T-cell (primary cell): ENCODE measurements around the gene DLG5. TPM values are rescaled to one million over a fixed set of nuclear protein-coding genes. Genes with fewer than 3 reads are reported as not detected.

Source experiments
- ATAC-seq, 4 experiments: fragments of 200-7000 bp in 3 of 4; fragments of 150-1000 bp in 1 of 4; cut with Tn5 transposase; replicated peaks in 1 of 4; 1 replicate in 3 of 4; 2 replicates in 1 of 4; pipeline ENCODE4 v1.10.0; 2021; ENCODE audit warnings: moderate library complexity in 3 of 4, mild to moderate bottlenecking in 2 of 4, moderate number of reproducible peaks in 1 of 4
- CTCF ChIA-PET, 2 donors: fragments of 300-600 bp; sonication (Branson Sonifier 250); formaldehyde crosslinking; loops; one replicate each; lab custom pipeline; 2022; ENCODE audit warnings: antibody characterized with exemption in 2 of 2; lab: Charles Lee
- POLR2A ChIA-PET, 2 donors: fragments of 300-600 bp; sonication (Branson Sonifier 250); formaldehyde crosslinking; loops; one replicate each; lab custom pipeline; 2022; ENCODE audit warnings: antibody characterized with exemption in 2 of 2; lab: Charles Lee
- DNase-seq, 35 experiments: peaks; one replicate each; pipeline versions ENCODE4 v3.0.0 to v3.0.0-alpha.2; 2013 to 2023
- H3K27ac ChIP-seq: one replicate; pipeline ENCODE4 v1.5.1; 2013; ENCODE audit warnings: low read length
- H3K27me3 ChIP-seq, 2 experiments: replicated peaks in 1 of 2; 1 replicate in 1 of 2; 2 replicates in 1 of 2; pipeline versions ENCODE4 v1.6.1 to v1.7.0; 2013; ENCODE audit warnings: low read length in 1 of 2, mixed read lengths in 1 of 2; ENCODE audit not compliant: control insufficient read depth in 2 of 2, insufficient read depth in 2 of 2; ENCODE audit errors: extremely low read depth in 1 of 2
- H3K36me3 ChIP-seq, 2 donors: 1 replicate in 1 of 2; 2 replicates in 1 of 2; pipeline versions ENCODE4 v1.6.1 to v1.7.0; 2013; ENCODE audit warnings: low read length in 1 of 2; ENCODE audit not compliant: control insufficient read depth in 2 of 2, insufficient read depth in 1 of 2; ENCODE audit errors: extremely low read depth in 1 of 2
- H3K4me1 ChIP-seq, 2 experiments: 1 replicate in 1 of 2; 2 replicates in 1 of 2; pipeline versions ENCODE4 v1.6.1 to v1.7.0; 2013; ENCODE audit warnings: low read length in 2 of 2, mixed read lengths in 1 of 2; ENCODE audit not compliant: insufficient read depth in 2 of 2, control insufficient read depth in 1 of 2; ENCODE audit errors: extremely low read depth in 1 of 2
- H3K4me3 ChIP-seq, 2 donors: 1 replicate in 1 of 2; 2 replicates in 1 of 2; pipeline versions ENCODE4 v1.5.1 to v1.7.0; 2013; ENCODE audit warnings: mild to moderate bottlenecking in 2 of 2, low read length in 1 of 2, moderate library complexity in 1 of 2; ENCODE audit not compliant: control insufficient read depth in 1 of 2; ENCODE audit errors: extremely low read depth in 1 of 2
- H3K9me3 ChIP-seq: 2 replicates; pipeline ENCODE4 v1.7.0; 2013
- H3K27ac Mint-ChIP-seq, 2 donors: one replicate each; pipeline ENCODE4 v1.8.0; 2020 to 2021; ENCODE audit warnings: mild to moderate bottlenecking in 2 of 2, mixed read lengths in 2 of 2
- H3K27me3 Mint-ChIP-seq, 2 donors: one replicate each; pipeline ENCODE4 v1.8.0; 2021 to 2022; ENCODE audit warnings: mixed read lengths in 2 of 2
- H3K36me3 Mint-ChIP-seq: one replicate; pipeline ENCODE4 v1.8.0; 2021; ENCODE audit warnings: mixed read lengths
- H3K4me1 Mint-ChIP-seq, 3 donors: one replicate each; pipeline ENCODE4 v1.8.0; 2020 to 2022; ENCODE audit warnings: mixed read lengths in 3 of 3, mild to moderate bottlenecking in 1 of 3
- H3K4me3 Mint-ChIP-seq, 3 donors: one replicate each; pipeline ENCODE4 v1.8.0; 2020 to 2022; ENCODE audit warnings: mild to moderate bottlenecking in 3 of 3, mixed read lengths in 3 of 3, moderate library complexity in 3 of 3
- H3K9me3 Mint-ChIP-seq, 3 donors: one replicate each; pipeline ENCODE4 v1.8.0; 2020 to 2022; ENCODE audit warnings: mixed read lengths in 3 of 3
- WGBS: methylation state at CpG from one replicate; pipeline ENCODE4 v1.1.5; 2013; ENCODE audit warnings: missing lambda C conversion rate; ENCODE audit not compliant: insufficient coverage; 5-methylcytosine and 5-hydroxymethylcytosine counted together
- total RNA-seq, 35 experiments: library from RNA in 6 of 35; stranded (reverse) in 6 of 35; fragments of 120-200 nt in 1 of 35; gene quantifications; one replicate each; pipeline versions ENCODE4 v1.2.1 to v1.2.4 and lab custom pipeline; 2013 to 2026

The DLG5 gene
- total RNA-seq, 5 donors from 2014 or later (not counting 1 experiment from before 2014, with no cell fraction given): 1.3 to 12.8 (median 3.5) TPM

- Histone ChIP-seq H3K27ac (no peak overlapping the region), H3K4me3 (peak overlapping the region; percentile 37 to 73), H3K4me1 (peaks cover 3 to 18% of the 10 kb centered on the region in 2 experiments), H3K9me3 (no peaks in the 10 kb centered on the region), H3K36me3 (no peaks in the 10 kb centered on the region), H3K27me3 (peaks cover 7 to 41% of the 10 kb centered on the region in 2 experiments)
- ChIA-PET POLR2A (no interaction called here), CTCF (no interaction called here)
- Mint-ChIP-seq H3K27ac (no peak overlapping the region), H3K9me3 (no peaks in the 10 kb centered on the region), H3K36me3 (no peaks in the 10 kb centered on the region), H3K27me3 (peaks cover 45 to 56% of the 10 kb centered on the region in 2 donors), H3K4me1 (peaks cover 7 to 16% (median 15%) of the 10 kb centered on the region in 3 donors), H3K4me3 (peak overlapping the region; percentile 57 to 67 (median 67))
- ATAC-seq (peak in 3 of 4 experiments; percentile 59 to 72 (median 61)), DNase-seq (peak in 11 of 35 experiments; percentile 1 to 26 (median 5))
- 4% methylated on average over 73 of the region's 73 CpGs for WGBS
Measured at GRCh38 chr10:77925795-77926565, 575 bp downstream of the DLG5 start.

GRCh38 chr10:77925410-77925794 is 1.2 kb downstream of the DLG5 start:
- peak overlapping the region in 1 of 2 donors; percentile 15 for H3K27ac Mint-ChIP-seq
- POLR2A ChIA-PET: no interaction called here

GRCh38 chr10:77922566-77923179 is 3.9 kb downstream of the DLG5 start:
- WGBS: 68% methylated on average over 2 of the region's 8 CpGs
- Histone ChIP-seq H3K36me3 (no peaks in the 10 kb centered on the region), H3K27ac (no peak overlapping the region), H3K4me1 (peaks cover 3 to 18% of the 10 kb centered on the region in 2 experiments), H3K4me3 (no peak overlapping the region), H3K9me3 (no peaks in the 10 kb centered on the region), H3K27me3 (peaks cover 3 to 30% of the 10 kb centered on the region in 2 experiments)
- no peaks in the 10 kb centered on the region for H3K9me3 Mint-ChIP-seq
- ChIA-PET POLR2A (no interaction called here), CTCF (no interaction called here)
- H3K27me3 Mint-ChIP-seq: peaks cover 36 to 50% of the 10 kb centered on the region in 2 donors
- H3K4me3 Mint-ChIP-seq: no peak overlapping the region
- no peaks in the 10 kb centered on the region for H3K36me3 Mint-ChIP-seq
- H3K4me1 Mint-ChIP-seq: peaks cover 7 to 14% (median 12%) of the 10 kb centered on the region in 3 donors
- H3K27ac Mint-ChIP-seq: no peak overlapping the region
- DNase-seq (no peak), ATAC-seq (no peak)

More at GRCh38 chr10:77925410-77925794, 1.2 kb downstream of the DLG5 start:
- Histone ChIP-seq H3K4me3 (peak overlapping the region in 1 of 2 donors; percentile 73), H3K36me3 (no peaks in the 10 kb centered on the region), H3K4me1 (peaks cover 3 to 18% of the 10 kb centered on the region in 2 experiments), H3K27me3 (peaks cover 7 to 41% of the 10 kb centered on the region in 2 experiments), H3K9me3 (no peaks in the 10 kb centered on the region), H3K27ac (no peak overlapping the region)
- DNase-seq (no peak), ATAC-seq (no peak)
- Mint-ChIP-seq H3K27me3 (peaks cover 48 to 60% of the 10 kb centered on the region in 2 donors), H3K4me1 (peaks cover 7 to 16% (median 15%) of the 10 kb centered on the region in 3 donors), H3K9me3 (no peaks in the 10 kb centered on the region), H3K36me3 (no peaks in the 10 kb centered on the region), H3K4me3 (peak overlapping the region; percentile 57 to 67 (median 67))
- WGBS: 55% methylated on average over 7 of the region's 7 CpGs
- CTCF ChIA-PET: no interaction called here

- no peak for ATAC-seq
- Mint-ChIP-seq H3K4me3 (no peak overlapping the region), H3K27ac (no peak overlapping the region), H3K36me3 (no peaks in the 10 kb centered on the region), H3K9me3 (no peaks in the 10 kb centered on the region), H3K27me3 (peaks cover 31 to 48% of the 10 kb centered on the region in 2 donors), H3K4me1 (peaks cover 7 to 9% (median 7%) of the 10 kb centered on the region in 3 donors)
- Histone ChIP-seq H3K4me3 (no peak overlapping the region), H3K27ac (no peak overlapping the region), H3K36me3 (no peaks in the 10 kb centered on the region), H3K27me3 (peaks cover 3 to 24% of the 10 kb centered on the region in 2 experiments), H3K9me3 (no peaks in the 10 kb centered on the region), H3K4me1 (peaks cover 3 to 12% of the 10 kb centered on the region in 2 experiments)
- POLR2A ChIA-PET: no interaction called here
- no peak for DNase-seq
- 100% methylated on average over 4 of the region's 5 CpGs for WGBS
- CTCF ChIA-PET: no interaction called here
Measured at GRCh38 chr10:77922055-77922454, 4.5 kb downstream of the DLG5 start.

- no peak for ATAC-seq
- Mint-ChIP-seq H3K4me1 (peaks cover 7 to 9% (median 7%) of the 10 kb centered on the region in 3 donors), H3K4me3 (no peak overlapping the region), H3K27me3 (peaks cover 31 to 50% of the 10 kb centered on the region in 2 donors), H3K36me3 (no peaks in the 10 kb centered on the region), H3K27ac (no peak overlapping the region), H3K9me3 (no peaks in the 10 kb centered on the region)
- H3K27me3 ChIP-seq: peaks cover 3 to 24% of the 10 kb centered on the region in 2 experiments
- H3K4me3 ChIP-seq: no peak overlapping the region
- no peak for DNase-seq
- H3K4me1 ChIP-seq: peaks cover 3 to 11% of the 10 kb centered on the region in 2 experiments
- CTCF ChIA-PET: no interaction called here
- POLR2A ChIA-PET: interaction anchor here in 1 of 2 donors (0.6 kb wide), 1 partner anchor 9 kb away, joined by 3 read pairs; no protein-coding TSS in a partner anchor
- H3K36me3 ChIP-seq: no peaks in the 10 kb centered on the region
- WGBS: no CpG with 5 or more reads among the region's 7 CpGs
- no peak overlapping the region for H3K27ac ChIP-seq
- no peaks in the 10 kb centered on the region for H3K9me3 ChIP-seq
Measured at GRCh38 chr10:77921395-77921794, 5.2 kb downstream of the DLG5 start.

- WGBS: 20% methylated on average over 1 of the region's 4 CpGs
- Histone ChIP-seq H3K4me1 (peaks cover 0 to 4% of the 10 kb centered on the region in 2 experiments), H3K9me3 (no peaks in the 10 kb centered on the region), H3K4me3 (no peak overlapping the region), H3K27me3 (peaks cover 3 to 17% of the 10 kb centered on the region in 2 experiments), H3K36me3 (no peaks in the 10 kb centered on the region), H3K27ac (no peak overlapping the region)
- Mint-ChIP-seq H3K4me3 (no peak overlapping the region), H3K4me1 (peaks cover 5 to 8% (median 6%) of the 10 kb centered on the region in 3 donors), H3K27me3 (peaks cover 31 to 48% of the 10 kb centered on the region in 2 donors), H3K36me3 (no peaks in the 10 kb centered on the region), H3K27ac (no peak overlapping the region), H3K9me3 (no peaks in the 10 kb centered on the region)
- ChIA-PET POLR2A (interaction anchor here in 1 of 2 donors (0.6 kb wide), 1 partner anchor 10 kb away, joined by 3 read pairs; no protein-coding TSS in a partner anchor), CTCF (no interaction called here)
- ATAC-seq (no peak), DNase-seq (no peak)
Measured at GRCh38 chr10:77920495-77920894, 6.1 kb downstream of the DLG5 start.
